PFSK-1 (cell line): Measurements from ENCODE around the gene CD3E.

ENCODE experiments used
- FOXP2 ChIP-seq: optimal IDR thresholded peaks from 2 replicates; pipeline ENCODE3; 2011; ENCODE audit warnings: borderline replicate concordance, control low read depth, inconsistent platforms; ENCODE audit not compliant: insufficient read depth; ENCODE audit errors: extremely low read length, extremely low read depth
- POLR2AphosphoS5 ChIP-seq: IDR thresholded peaks from 2 replicates; pipeline ENCODE4 v1.6.1; 2012; ENCODE audit warnings: low read depth, mild to moderate bottlenecking, control low read depth, low read length, moderate library complexity
- SIN3A ChIP-seq: IDR thresholded peaks from 2 replicates; pipeline ENCODE4 v1.6.1; 2012; ENCODE audit warnings: mild to moderate bottlenecking, low read length, moderate library complexity, borderline replicate concordance; ENCODE audit not compliant: insufficient read depth
- TAF1 ChIP-seq: IDR thresholded peaks from 2 replicates; pipeline ENCODE4 v1.6.1; 2012; ENCODE audit warnings: low read length, control low read depth, borderline replicate concordance; ENCODE audit not compliant: insufficient read depth
- TF ChIP-seq, protein P1 (sequence below), 2 experiments: IDR thresholded peaks; 2 replicates each; pipeline versions ENCODE4 v1.6.1 to v1.8.0; 2011 to 2012; ENCODE audit warnings: low read depth in 2 of 2, low read length in 2 of 2, control low read depth in 1 of 2, inconsistent platforms in 1 of 2, mild to moderate bottlenecking in 1 of 2, moderate library complexity in 1 of 2; ENCODE audit not compliant: insufficient read depth in 1 of 2

DNA sequence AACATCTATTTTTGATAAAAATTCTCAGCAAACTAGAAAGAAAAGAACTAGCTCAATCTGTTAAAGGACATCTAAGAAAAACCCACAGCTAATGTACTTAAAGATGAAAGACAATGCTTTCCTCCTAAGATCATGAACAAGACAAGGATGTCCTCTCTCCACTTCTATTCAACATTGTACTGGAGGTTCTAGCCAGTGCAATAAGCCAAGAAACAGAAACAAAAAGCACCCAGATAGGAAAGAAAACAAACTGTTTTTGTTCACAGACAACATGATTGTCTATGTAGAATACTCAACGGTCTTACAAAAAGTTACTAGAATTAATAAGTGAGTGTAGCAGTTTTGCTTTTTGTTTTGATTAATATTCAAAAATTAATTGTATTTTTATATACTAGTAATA lies 30.2 kb downstream of the CD3E start:
- TF ChIP-seq POLR2AphosphoS5 (no peak), SIN3A (no peak), TAF1 (no peak), FOXP2 (no peak)
- TF ChIP-seq, protein P1, sequence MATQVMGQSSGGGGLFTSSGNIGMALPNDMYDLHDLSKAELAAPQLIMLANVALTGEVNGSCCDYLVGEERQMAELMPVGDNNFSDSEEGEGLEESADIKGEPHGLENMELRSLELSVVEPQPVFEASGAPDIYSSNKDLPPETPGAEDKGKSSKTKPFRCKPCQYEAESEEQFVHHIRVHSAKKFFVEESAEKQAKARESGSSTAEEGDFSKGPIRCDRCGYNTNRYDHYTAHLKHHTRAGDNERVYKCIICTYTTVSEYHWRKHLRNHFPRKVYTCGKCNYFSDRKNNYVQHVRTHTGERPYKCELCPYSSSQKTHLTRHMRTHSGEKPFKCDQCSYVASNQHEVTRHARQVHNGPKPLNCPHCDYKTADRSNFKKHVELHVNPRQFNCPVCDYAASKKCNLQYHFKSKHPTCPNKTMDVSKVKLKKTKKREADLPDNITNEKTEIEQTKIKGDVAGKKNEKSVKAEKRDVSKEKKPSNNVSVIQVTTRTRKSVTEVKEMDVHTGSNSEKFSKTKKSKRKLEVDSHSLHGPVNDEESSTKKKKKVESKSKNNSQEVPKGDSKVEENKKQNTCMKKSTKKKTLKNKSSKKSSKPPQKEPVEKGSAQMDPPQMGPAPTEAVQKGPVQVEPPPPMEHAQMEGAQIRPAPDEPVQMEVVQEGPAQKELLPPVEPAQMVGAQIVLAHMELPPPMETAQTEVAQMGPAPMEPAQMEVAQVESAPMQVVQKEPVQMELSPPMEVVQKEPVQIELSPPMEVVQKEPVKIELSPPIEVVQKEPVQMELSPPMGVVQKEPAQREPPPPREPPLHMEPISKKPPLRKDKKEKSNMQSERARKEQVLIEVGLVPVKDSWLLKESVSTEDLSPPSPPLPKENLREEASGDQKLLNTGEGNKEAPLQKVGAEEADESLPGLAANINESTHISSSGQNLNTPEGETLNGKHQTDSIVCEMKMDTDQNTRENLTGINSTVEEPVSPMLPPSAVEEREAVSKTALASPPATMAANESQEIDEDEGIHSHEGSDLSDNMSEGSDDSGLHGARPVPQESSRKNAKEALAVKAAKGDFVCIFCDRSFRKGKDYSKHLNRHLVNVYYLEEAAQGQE (IDR thresholded peaks at IDR 0.05; ENCODE audit: insufficient read depth in 1 of 2, low read depth in 2 of 2, low read length in 2 of 2) = no peak
